Measurements from ENCODE around the gene PLEKHM3. TPM values are rescaled to one million over a fixed set of nuclear protein-coding genes. Genes with fewer than 3 reads are reported as not detected.

Gene PLEKHM3
- total RNA-seq, 1 experiment from 2014 or later, result 2.5 TPM

DNA sequence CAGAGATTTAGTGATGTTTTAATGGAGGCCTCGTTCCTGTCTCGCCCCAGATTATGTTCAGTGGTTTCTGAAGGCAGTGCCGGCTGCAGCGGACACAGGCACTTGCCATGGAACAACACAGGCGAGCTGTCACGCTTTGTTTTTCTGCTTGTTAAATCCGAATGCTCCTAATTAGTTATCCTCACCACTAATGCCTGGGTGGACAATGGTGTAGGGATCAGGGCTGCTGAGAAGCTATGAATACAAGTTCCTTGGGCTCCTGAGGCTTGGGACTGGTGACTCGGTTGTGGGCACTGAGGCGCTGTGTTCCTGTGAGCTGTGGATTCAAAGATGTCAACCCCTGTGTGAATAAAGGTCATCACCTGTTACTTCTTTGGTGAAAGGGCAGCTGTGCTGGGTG is 123.5 kb downstream of the PLEKHM3 start:
- Histone ChIP-seq H3K36me3 (ENCODE audit: control insufficient read depth, insufficient read depth, low read length) (no peaks in the 10 kb centered on the region), H3K27me3 (ENCODE audit: control insufficient read depth, insufficient read depth, low read length) (no peaks in the 10 kb centered on the region), H3K9me3 (ENCODE audit: control insufficient read depth, insufficient read depth, low read depth, low read length) (no peaks in the 10 kb centered on the region), H3K27ac (ENCODE audit: low read length) (no peak overlapping the region), H3K4me1 (ENCODE audit: control insufficient read depth, insufficient read depth, low read length) (peaks cover 3% of the 10 kb centered on the region; the same call in 1 of the 2 replicates), H3K4me3 (ENCODE audit: low read depth in 2 of 2, low read length in 2 of 2) (no peak overlapping the region)
- intact Hi-C loops (cut with micrococcal nuclease; ENCODE audit: unreplicated experiment) (no loop called here), in situ Hi-C loops (cut with HindIII; ENCODE audit: low pct_unique_long_range_greater_than_20kb, low sequenced_read_pairs) (no loop called here)
- ChIA-PET POLR2A (no interaction called here), CTCF (no interaction called here)
- BruUV-seq (replicated peaks), result no TSS peak
- DNase-seq (ENCODE audit: low read depth, low spot score) (no peak), ATAC-seq (no peak)
- TF ChIP-seq, protein P1, sequence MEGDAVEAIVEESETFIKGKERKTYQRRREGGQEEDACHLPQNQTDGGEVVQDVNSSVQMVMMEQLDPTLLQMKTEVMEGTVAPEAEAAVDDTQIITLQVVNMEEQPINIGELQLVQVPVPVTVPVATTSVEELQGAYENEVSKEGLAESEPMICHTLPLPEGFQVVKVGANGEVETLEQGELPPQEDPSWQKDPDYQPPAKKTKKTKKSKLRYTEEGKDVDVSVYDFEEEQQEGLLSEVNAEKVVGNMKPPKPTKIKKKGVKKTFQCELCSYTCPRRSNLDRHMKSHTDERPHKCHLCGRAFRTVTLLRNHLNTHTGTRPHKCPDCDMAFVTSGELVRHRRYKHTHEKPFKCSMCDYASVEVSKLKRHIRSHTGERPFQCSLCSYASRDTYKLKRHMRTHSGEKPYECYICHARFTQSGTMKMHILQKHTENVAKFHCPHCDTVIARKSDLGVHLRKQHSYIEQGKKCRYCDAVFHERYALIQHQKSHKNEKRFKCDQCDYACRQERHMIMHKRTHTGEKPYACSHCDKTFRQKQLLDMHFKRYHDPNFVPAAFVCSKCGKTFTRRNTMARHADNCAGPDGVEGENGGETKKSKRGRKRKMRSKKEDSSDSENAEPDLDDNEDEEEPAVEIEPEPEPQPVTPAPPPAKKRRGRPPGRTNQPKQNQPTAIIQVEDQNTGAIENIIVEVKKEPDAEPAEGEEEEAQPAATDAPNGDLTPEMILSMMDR (IDR thresholded peaks at IDR 0.05), result no peak
- TF ChIP-seq TCF7L2 (IDR thresholded peaks at IDR 0.05; ENCODE audit: low read depth, low read length) (no peak), POLR2AphosphoS5 (IDR thresholded peaks at IDR 0.05; ENCODE audit: low read depth, low read length) (no peak), SIN3A (IDR thresholded peaks at IDR 0.05; ENCODE audit: borderline replicate concordance, insufficient read depth, low read depth, low read length) (no peak)
- TF ChIP-seq, protein P2, sequence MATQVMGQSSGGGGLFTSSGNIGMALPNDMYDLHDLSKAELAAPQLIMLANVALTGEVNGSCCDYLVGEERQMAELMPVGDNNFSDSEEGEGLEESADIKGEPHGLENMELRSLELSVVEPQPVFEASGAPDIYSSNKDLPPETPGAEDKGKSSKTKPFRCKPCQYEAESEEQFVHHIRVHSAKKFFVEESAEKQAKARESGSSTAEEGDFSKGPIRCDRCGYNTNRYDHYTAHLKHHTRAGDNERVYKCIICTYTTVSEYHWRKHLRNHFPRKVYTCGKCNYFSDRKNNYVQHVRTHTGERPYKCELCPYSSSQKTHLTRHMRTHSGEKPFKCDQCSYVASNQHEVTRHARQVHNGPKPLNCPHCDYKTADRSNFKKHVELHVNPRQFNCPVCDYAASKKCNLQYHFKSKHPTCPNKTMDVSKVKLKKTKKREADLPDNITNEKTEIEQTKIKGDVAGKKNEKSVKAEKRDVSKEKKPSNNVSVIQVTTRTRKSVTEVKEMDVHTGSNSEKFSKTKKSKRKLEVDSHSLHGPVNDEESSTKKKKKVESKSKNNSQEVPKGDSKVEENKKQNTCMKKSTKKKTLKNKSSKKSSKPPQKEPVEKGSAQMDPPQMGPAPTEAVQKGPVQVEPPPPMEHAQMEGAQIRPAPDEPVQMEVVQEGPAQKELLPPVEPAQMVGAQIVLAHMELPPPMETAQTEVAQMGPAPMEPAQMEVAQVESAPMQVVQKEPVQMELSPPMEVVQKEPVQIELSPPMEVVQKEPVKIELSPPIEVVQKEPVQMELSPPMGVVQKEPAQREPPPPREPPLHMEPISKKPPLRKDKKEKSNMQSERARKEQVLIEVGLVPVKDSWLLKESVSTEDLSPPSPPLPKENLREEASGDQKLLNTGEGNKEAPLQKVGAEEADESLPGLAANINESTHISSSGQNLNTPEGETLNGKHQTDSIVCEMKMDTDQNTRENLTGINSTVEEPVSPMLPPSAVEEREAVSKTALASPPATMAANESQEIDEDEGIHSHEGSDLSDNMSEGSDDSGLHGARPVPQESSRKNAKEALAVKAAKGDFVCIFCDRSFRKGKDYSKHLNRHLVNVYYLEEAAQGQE (IDR thresholded peaks at IDR 0.05; ENCODE audit: insufficient read depth in 1 of 2, low read depth in 2 of 2, low read length in 1 of 2), result no peak

DNA sequence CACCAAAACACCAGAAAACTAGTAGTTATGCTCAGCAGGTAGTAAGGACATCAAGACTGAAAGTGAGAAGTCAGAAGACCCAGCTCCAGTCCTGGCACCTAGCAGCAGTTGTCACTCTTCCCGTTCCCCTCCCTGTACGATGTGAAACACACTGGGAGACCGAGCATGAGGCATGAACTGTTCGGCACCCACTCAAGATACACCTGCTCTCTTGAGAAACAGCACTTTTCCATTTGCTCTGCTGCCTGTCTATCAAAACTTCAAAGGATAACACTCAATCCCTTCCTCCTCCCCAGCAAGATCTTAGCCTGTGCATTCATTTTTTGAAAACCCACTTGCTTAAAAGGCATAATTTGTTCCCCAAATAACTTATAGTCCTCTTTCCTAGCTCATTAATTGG is 123.9 kb downstream of the PLEKHM3 start:
- H3K27me3 ChIP-seq (ENCODE audit: control insufficient read depth, insufficient read depth, low read length), result no peaks in the 10 kb centered on the region
- POLR2A ChIA-PET, result no interaction called here
- no peaks in the 10 kb centered on the region for H3K9me3 ChIP-seq (ENCODE audit: control insufficient read depth, insufficient read depth, low read depth, low read length)
- no TSS peak for BruUV-seq (replicated peaks)
- CTCF ChIA-PET, result no interaction called here
- no peak overlapping the region for H3K27ac ChIP-seq (ENCODE audit: low read length)
- in situ Hi-C loops (cut with HindIII; ENCODE audit: low pct_unique_long_range_greater_than_20kb, low sequenced_read_pairs) (no loop called here), intact Hi-C loops (cut with micrococcal nuclease; ENCODE audit: unreplicated experiment) (no loop called here)
- no peak overlapping the region for H3K4me3 ChIP-seq (ENCODE audit: low read depth in 2 of 2, low read length in 2 of 2)
- peaks cover 4% of the 10 kb centered on the region; the same call in 1 of the 2 replicates for H3K4me1 ChIP-seq (ENCODE audit: control insufficient read depth, insufficient read depth, low read length)
- no peaks in the 10 kb centered on the region for H3K36me3 ChIP-seq (ENCODE audit: control insufficient read depth, insufficient read depth, low read length)
- TF ChIP-seq TCF7L2 (IDR thresholded peaks at IDR 0.05; ENCODE audit: low read depth, low read length) (0 out of 2 replicates have a peak, but pooled peaks have one; percentile 20), POLR2AphosphoS5 (IDR thresholded peaks at IDR 0.05; ENCODE audit: low read depth, low read length) (no peak)
- ATAC-seq (no peak), DNase-seq (ENCODE audit: low read depth, low spot score) (no peak)

DNA sequence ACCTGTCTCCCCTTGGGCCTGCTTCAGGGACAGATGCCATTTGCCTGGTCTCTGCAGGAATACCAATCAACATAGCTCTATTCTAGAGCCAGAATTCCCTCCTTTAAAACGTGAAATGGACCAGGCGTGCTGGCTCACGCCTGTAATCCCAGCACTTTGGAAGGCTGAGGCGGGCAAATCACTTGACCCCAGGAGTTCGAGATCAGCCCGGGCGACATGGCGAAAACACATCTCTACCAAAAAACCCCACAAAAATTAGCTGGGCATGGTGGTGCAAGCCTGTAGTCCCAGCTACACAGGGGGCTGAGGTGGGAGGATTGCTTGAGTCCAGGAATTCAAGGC is 127.0 kb downstream of the PLEKHM3 start:
- intact Hi-C loops (cut with micrococcal nuclease; ENCODE audit: unreplicated experiment), result no loop called here
- Histone ChIP-seq H3K27ac (ENCODE audit: low read length) (no peak overlapping the region), H3K36me3 (ENCODE audit: control insufficient read depth, insufficient read depth, low read length) (no peaks in the 10 kb centered on the region), H3K9me3 (ENCODE audit: control insufficient read depth, insufficient read depth, low read depth, low read length) (no peaks in the 10 kb centered on the region), H3K4me1 (ENCODE audit: control insufficient read depth, insufficient read depth, low read length) (peaks cover 8% of the 10 kb centered on the region), H3K27me3 (ENCODE audit: control insufficient read depth, insufficient read depth, low read length) (no peaks in the 10 kb centered on the region), H3K4me3 (ENCODE audit: low read depth in 2 of 2, low read length in 2 of 2) (no peak overlapping the region)
- DNase-seq (ENCODE audit: low read depth, low spot score) (no peak), ATAC-seq (no peak)
- no peak for TF ChIP-seq POLR2AphosphoS5 (IDR thresholded peaks at IDR 0.05; ENCODE audit: low read depth, low read length)
- TF ChIP-seq, protein P1 (IDR thresholded peaks at IDR 0.05), result no peak
- in situ Hi-C loops (cut with HindIII; ENCODE audit: low pct_unique_long_range_greater_than_20kb, low sequenced_read_pairs), result no loop called here
- ChIA-PET CTCF (no interaction called here), POLR2A (no interaction called here)
- no TSS peak for BruUV-seq (replicated peaks)

Data from Panc1 (cell line).